CD14-positive monocyte (primary cell): Measurements from ENCODE around the gene RPL27A. TPM values are rescaled to one million over a fixed set of nuclear protein-coding genes. Genes with fewer than 3 reads are reported as not detected.

ENCODE experiments used
- DNase-seq, 3 donors: peaks; one replicate each; pipeline ENCODE4 v3.0.0-alpha.2; 2011 to 2022
- H2AFZ ChIP-seq: 2 replicates; pipeline ENCODE4 v1.6.0; 2012; ENCODE audit warnings: mild to moderate bottlenecking, low read depth, low read length, inconsistent platforms; ENCODE audit not compliant: insufficient read depth, poor library complexity, severe bottlenecking
- H3K27ac ChIP-seq, 2 donors: 1 replicate in 1 of 2; 2 replicates in 1 of 2; pipeline ENCODE4 v1.5.1; 2012 to 2013; ENCODE audit warnings: low read length in 2 of 2, control low read depth in 1 of 2, inconsistent platforms in 1 of 2, low read depth in 1 of 2, mild to moderate bottlenecking in 1 of 2
- H3K27me3 ChIP-seq, 2 donors: one replicate each; pipeline versions ENCODE4 v1.6.0 to v1.6.1; 2011 to 2013; ENCODE audit warnings: low read length in 2 of 2; ENCODE audit not compliant: control insufficient read depth in 2 of 2, insufficient read depth in 2 of 2
- H3K36me3 ChIP-seq, 2 donors: replicated peaks in 1 of 2; 1 replicate in 1 of 2; 2 replicates in 1 of 2; pipeline versions ENCODE4 v1.5.1 to v1.6.1; 2012 to 2013; ENCODE audit warnings: low read length in 2 of 2, control low read depth in 1 of 2, inconsistent platforms in 1 of 2, mild to moderate bottlenecking in 1 of 2; ENCODE audit not compliant: insufficient read depth in 2 of 2, control insufficient read depth in 1 of 2
- H3K4me1 ChIP-seq, 2 donors: 1 replicate in 1 of 2; 2 replicates in 1 of 2; pipeline versions ENCODE4 v1.5.1 to v1.6.1; 2012 to 2013; ENCODE audit warnings: low read length in 2 of 2, control low read depth in 1 of 2, inconsistent platforms in 1 of 2, mild to moderate bottlenecking in 1 of 2, moderate library complexity in 1 of 2; ENCODE audit not compliant: insufficient read depth in 2 of 2, control insufficient read depth in 1 of 2
- H3K4me2 ChIP-seq: replicated peaks from 2 replicates; pipeline ENCODE3; 2012; ENCODE audit warnings: low read length, moderate library complexity, mild to moderate bottlenecking; ENCODE audit not compliant: poor library complexity, severe bottlenecking; ENCODE audit errors: extremely low read depth
- H3K4me3 ChIP-seq, 3 experiments: fragments of 200-600 bp in 1 of 3; sonication (generic) in 1 of 3; replicated peaks in 1 of 3; 1 replicate in 2 of 3; 2 replicates in 1 of 3; pipeline ENCODE4 v1.5.1; 2011 to 2013; ENCODE audit warnings: low read length in 3 of 3, mild to moderate bottlenecking in 3 of 3, control low read depth in 2 of 3, low read depth in 2 of 3, inconsistent platforms in 1 of 3, moderate library complexity in 1 of 3
- H3K79me2 ChIP-seq: 2 replicates; pipeline ENCODE4 v1.6.0; 2012; ENCODE audit warnings: mild to moderate bottlenecking, control low read depth, inconsistent platforms, low read length, moderate library complexity; ENCODE audit not compliant: insufficient read depth
- H3K9ac ChIP-seq: 2 replicates; pipeline ENCODE4 v1.6.0; 2017; ENCODE audit warnings: low read length, mild to moderate bottlenecking; ENCODE audit not compliant: insufficient read depth, poor library complexity, severe bottlenecking
- H3K9me3 ChIP-seq, 2 donors: replicated peaks in 1 of 2; 1 replicate in 1 of 2; 2 replicates in 1 of 2; pipeline versions ENCODE4 v1.5.1 to v1.6.1; 2012 to 2013; ENCODE audit warnings: low read length in 2 of 2, control low read depth in 1 of 2; ENCODE audit not compliant: control insufficient read depth in 1 of 2, insufficient read depth in 1 of 2
- H4K20me1 ChIP-seq: 2 replicates; pipeline ENCODE4 v1.6.0; 2012; ENCODE audit warnings: mild to moderate bottlenecking, low read length, control low read depth, moderate library complexity; ENCODE audit not compliant: insufficient read depth
- H3K27ac Mint-ChIP-seq, 7 donors: one replicate each; pipeline ENCODE4 v1.8.0; 2020; ENCODE audit warnings: mild to moderate bottlenecking in 7 of 7, mixed read lengths in 7 of 7, moderate library complexity in 6 of 7, inconsistent platforms in 2 of 7
- H3K27me3 Mint-ChIP-seq, 3 donors: one replicate each; pipeline ENCODE4 v1.8.0; 2021 to 2022; ENCODE audit warnings: low read depth in 3 of 3, mild to moderate bottlenecking in 3 of 3, mixed read lengths in 3 of 3, moderate library complexity in 3 of 3, inconsistent platforms in 1 of 3
- H3K36me3 Mint-ChIP-seq, 2 donors: one replicate each; pipeline ENCODE4 v1.8.0; 2020; ENCODE audit warnings: mixed read lengths in 2 of 2, inconsistent platforms in 1 of 2, mild to moderate bottlenecking in 1 of 2
- H3K4me1 Mint-ChIP-seq: one replicate; pipeline ENCODE4 v1.8.0; 2020; ENCODE audit warnings: mild to moderate bottlenecking, mixed read lengths
- H3K4me3 Mint-ChIP-seq, 2 donors: one replicate each; pipeline ENCODE4 v1.8.0; 2020; ENCODE audit warnings: mild to moderate bottlenecking in 2 of 2, mixed read lengths in 2 of 2, moderate library complexity in 1 of 2
- H3K9me3 Mint-ChIP-seq, 7 donors: one replicate each; pipeline ENCODE4 v1.8.0; 2020 to 2022; ENCODE audit warnings: mixed read lengths in 7 of 7, mild to moderate bottlenecking in 6 of 7, moderate library complexity in 6 of 7, inconsistent platforms in 2 of 7
- WGBS: methylation state at CpG from one replicate; pipeline ENCODE4 v1.1.5; 2013; ENCODE audit warnings: missing lambda C conversion rate; ENCODE audit not compliant: insufficient coverage; 5-methylcytosine and 5-hydroxymethylcytosine counted together
- intact Hi-C, 2 donors: fragments of 100-400 bp; cut with micrococcal nuclease; formaldehyde crosslinking; loops; one replicate each; pipeline versions ENCODE4 v1.15.0 to v1.15.1; 2023
- polyA plus RNA-seq, 3 donors: library from polyadenylated mRNA; depleted of rRNA in 1 of 3; unstranded in 2 of 3; stranded (reverse) in 1 of 3; fragments of 300-500 nt in 2 of 3; fragments of >200 nt in 1 of 3; fragmentation: Illumina TruSeq in 2 of 3; gene quantifications; 1 replicate in 2 of 3; 2 replicates in 1 of 3; pipeline ENCODE4 v1.2.3, GENCODE V29; 2012 to 2021
- TF ChIP-seq, protein P1 (sequence below): fragments of 200-600 bp; IDR thresholded peaks from one replicate; pipeline ENCODE4 v1.8.0; 2022; ENCODE audit warnings: antibody characterized with exemption, mild to moderate bottlenecking

The RPL27A gene
- polyA plus RNA-seq, 3 donors = 572 to 1,233 (median 1,091) TPM

DNA sequence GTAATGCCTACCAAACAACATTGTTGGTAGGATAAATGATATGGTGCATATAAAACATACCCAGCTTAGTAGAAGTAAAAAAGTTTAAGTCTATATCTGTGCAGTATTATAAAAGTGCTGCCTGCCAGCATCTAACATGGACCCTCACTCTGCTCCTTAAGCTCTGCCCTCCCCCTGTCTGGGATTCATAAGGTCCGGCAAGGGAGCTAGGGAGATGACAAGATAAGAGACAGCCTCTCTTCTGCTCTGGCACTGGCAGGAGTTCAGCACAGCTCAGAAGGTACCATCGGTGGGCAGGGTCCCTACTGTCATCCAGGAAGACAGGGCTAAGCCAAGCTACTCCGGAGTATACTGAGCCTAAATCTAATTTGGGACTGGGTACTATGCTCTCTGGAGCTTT, 42.9 kb upstream of the RPL27A start:
- Mint-ChIP-seq H3K27ac (no peak overlapping the region), H3K9me3 (peaks cover 4 to 10% (median 7%) of the 10 kb centered on the region in 7 donors), H3K36me3 (peaks cover 51 to 75% of the 10 kb centered on the region in 2 donors), H3K27me3 (no peaks in the 10 kb centered on the region), H3K4me3 (no peak overlapping the region), H3K4me1 (no peaks in the 10 kb centered on the region)
- H3K27me3 ChIP-seq = no peaks in the 10 kb centered on the region
- WGBS = 100% methylated on average over 3 of the region's 3 CpGs
- no peak overlapping the region for H3K4me3 ChIP-seq
- intact Hi-C loops = no loop called here
- no peaks in the 10 kb centered on the region for H3K4me1 ChIP-seq
- no peak overlapping the region for H3K4me2 ChIP-seq
- H3K79me2 ChIP-seq = no peaks in the 10 kb centered on the region
- peaks cover 87 to 94% of the 10 kb centered on the region in 2 donors for H3K36me3 ChIP-seq
- H3K27ac ChIP-seq = no peak overlapping the region
- no peaks in the 10 kb centered on the region for H4K20me1 ChIP-seq
- H3K9me3 ChIP-seq = no peaks in the 10 kb centered on the region
- no peak for DNase-seq
- H2AFZ ChIP-seq = no peak overlapping the region
- TF ChIP-seq, protein P1, sequence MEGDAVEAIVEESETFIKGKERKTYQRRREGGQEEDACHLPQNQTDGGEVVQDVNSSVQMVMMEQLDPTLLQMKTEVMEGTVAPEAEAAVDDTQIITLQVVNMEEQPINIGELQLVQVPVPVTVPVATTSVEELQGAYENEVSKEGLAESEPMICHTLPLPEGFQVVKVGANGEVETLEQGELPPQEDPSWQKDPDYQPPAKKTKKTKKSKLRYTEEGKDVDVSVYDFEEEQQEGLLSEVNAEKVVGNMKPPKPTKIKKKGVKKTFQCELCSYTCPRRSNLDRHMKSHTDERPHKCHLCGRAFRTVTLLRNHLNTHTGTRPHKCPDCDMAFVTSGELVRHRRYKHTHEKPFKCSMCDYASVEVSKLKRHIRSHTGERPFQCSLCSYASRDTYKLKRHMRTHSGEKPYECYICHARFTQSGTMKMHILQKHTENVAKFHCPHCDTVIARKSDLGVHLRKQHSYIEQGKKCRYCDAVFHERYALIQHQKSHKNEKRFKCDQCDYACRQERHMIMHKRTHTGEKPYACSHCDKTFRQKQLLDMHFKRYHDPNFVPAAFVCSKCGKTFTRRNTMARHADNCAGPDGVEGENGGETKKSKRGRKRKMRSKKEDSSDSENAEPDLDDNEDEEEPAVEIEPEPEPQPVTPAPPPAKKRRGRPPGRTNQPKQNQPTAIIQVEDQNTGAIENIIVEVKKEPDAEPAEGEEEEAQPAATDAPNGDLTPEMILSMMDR = no peak
- no peak overlapping the region for H3K9ac ChIP-seq

DNA sequence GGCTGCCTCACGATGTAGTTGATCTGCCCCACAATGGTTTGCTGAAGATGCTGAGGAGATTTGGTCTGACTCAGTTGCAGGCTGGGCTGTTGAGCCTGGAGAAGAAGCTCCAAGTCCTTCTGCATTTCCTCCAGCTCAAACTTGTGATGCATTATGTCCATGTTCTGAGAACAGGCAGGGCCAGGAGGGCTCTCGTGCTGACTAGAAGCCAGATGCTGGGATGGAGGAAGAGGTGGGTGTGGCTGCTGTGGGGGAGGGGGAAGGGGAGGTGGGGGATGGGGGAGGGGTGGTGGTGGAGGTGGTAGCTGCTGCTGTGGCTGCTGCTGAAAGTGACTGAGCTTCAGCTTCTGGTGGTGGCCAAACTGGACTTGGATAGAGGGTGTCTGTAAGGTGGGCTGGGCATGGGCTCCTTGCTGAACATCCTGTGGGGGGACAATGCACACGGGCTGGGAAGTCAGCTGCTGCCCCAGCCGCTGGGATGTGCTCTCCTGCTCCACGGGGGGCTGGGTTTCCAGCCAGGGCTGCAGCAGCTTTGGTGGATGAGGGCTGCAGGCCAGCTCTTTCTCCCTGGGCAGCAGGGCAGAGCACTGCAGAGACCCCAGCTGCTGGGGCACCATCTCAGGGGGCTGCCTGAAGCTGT, 42.2 kb upstream of the RPL27A start:
- H4K20me1 ChIP-seq = no peaks in the 10 kb centered on the region
- no peak overlapping the region for H3K27ac ChIP-seq
- no peaks in the 10 kb centered on the region for H3K27me3 ChIP-seq
- no peak overlapping the region for H3K4me2 ChIP-seq
- no peak overlapping the region for H3K4me3 ChIP-seq
- no peak overlapping the region for H3K9ac ChIP-seq
- intact Hi-C loops = no loop called here
- peak overlapping the region in 2 of 7 donors; percentile 57 to 83 for H3K27ac Mint-ChIP-seq
- H3K27me3 Mint-ChIP-seq = no peaks in the 10 kb centered on the region
- TF ChIP-seq, protein P1 = no peak
- peaks cover 4 to 9% (median 7%) of the 10 kb centered on the region in 7 donors for H3K9me3 Mint-ChIP-seq
- 89% methylated on average over 5 of the region's 5 CpGs for WGBS
- peaks cover 47 to 68% of the 10 kb centered on the region in 2 donors for H3K36me3 Mint-ChIP-seq
- H3K36me3 ChIP-seq = peaks cover 87 to 94% of the 10 kb centered on the region in 2 donors
- H3K79me2 ChIP-seq = no peaks in the 10 kb centered on the region
- H2AFZ ChIP-seq = no peak overlapping the region
- no peaks in the 10 kb centered on the region for H3K4me1 ChIP-seq
- no peak overlapping the region for H3K4me3 Mint-ChIP-seq
- no peak for DNase-seq
- H3K9me3 ChIP-seq = no peaks in the 10 kb centered on the region
- no peaks in the 10 kb centered on the region for H3K4me1 Mint-ChIP-seq
